Kidney tubule cell (primary cell): ENCODE measurements around the gene TCEAL5.
"Not testable (repeated sequence)": the region's sequence is repeated elsewhere in the genome, so short reads cannot be mapped to it uniquely, and the experiment has no call there.

ENCODE experiments used
- DNase-seq: peaks from one replicate; pipeline ENCODE4 v3.0.0-alpha.2; 2018; ENCODE audit warnings: low spot score

TCEAL5 gene, protein sequence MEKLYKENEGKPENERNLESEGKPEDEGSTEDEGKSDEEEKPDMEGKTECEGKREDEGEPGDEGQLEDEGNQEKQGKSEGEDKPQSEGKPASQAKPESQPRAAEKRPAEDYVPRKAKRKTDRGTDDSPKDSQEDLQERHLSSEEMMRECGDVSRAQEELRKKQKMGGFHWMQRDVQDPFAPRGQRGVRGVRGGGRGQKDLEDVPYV

DNA sequence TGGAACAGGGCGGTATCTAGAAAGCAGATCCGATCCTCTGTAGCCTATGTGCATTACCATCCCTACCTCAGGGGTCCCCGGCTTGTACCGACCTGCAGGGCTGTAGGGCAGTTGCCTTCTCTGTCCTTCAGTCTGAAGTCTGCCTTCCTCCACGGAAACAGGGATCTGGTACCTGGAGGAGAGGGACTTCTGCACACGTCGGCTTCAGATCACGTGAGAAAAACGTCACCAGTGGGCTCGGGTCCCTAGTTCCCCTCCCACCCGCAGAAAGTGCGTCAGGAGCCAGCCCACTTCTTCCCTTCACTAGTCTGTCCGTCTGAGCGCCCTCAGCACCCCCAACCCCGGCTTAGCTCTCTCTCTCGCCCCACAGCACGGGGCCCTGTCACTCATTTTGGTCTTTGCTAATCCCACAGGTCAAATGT, at the start of gene TCEAL5:
TCEAL5 (minus strand) TSS at position 170 of the 422 bp plus-strand sequence. CDS start 2,187 bp downstream, outside the sequence.
- DNase-seq = no peak

DNA sequence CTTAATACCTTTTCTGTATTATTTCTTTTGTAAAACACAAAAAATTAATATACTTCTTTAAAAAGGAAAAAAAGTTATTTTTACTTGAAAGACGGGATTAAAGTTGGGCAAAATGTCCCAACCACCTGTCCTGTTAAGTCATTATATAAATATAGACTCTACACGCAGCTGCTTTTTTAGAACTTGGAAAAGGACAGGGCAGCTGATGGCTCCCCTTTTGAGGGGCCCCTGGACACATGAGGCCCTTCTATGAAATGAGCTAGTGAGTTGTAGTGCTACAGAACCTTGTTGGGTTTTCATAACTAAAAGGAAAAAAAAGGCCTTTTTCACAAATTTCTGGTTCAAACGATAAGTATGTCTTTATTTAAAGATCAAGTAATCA, 34.8 kb upstream of the TCEAL5 start:
- no peak for DNase-seq

DNA sequence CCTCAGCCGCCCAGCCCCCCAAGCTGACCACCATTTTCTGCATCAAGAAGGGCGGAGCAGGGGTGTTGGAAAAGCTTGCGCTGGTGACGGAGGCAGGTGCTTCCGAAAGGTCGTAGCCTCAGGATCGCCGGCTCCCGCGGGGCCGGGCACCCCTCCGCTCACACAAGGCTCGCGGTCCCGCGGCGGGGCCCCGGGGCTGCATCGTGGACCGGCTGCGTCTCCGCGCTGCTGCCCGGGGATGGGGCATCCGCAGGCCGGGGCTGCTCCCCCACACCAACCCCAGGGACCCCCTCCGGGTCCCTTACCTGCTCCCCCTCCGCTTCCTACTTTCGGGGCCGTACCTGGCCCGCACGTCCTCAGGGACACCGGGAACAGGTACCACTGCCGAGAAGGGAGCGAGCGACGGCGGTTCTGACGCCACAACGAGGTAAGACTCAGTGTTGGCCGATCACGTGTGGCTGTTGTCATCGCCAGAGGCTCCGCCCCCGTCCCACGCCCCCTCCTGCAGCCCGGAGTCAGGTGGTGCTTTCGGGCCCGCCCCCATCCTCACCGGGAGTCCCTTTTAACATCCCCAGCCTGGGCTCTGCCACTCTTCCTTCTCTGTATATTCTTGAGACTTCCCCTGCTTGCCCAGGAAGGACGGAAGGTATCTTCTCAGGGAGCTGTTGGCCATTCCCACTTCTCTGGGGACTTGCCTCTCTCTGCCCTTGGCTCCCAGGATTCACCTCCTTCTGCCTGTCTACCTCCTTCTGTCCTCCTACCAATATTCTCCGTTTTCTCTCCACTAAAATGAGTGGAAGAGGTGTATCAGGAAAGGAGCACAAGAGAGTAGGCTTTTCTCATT, 34.2 kb upstream of the TCEAL5 start, which contains the start of gene BEX2:
BEX2 (minus strand) TSS at position 436 of the 844 bp plus-strand sequence. CDS start 1,014 bp downstream, outside the sequence.
- peak; percentile 72 for DNase-seq

DNA sequence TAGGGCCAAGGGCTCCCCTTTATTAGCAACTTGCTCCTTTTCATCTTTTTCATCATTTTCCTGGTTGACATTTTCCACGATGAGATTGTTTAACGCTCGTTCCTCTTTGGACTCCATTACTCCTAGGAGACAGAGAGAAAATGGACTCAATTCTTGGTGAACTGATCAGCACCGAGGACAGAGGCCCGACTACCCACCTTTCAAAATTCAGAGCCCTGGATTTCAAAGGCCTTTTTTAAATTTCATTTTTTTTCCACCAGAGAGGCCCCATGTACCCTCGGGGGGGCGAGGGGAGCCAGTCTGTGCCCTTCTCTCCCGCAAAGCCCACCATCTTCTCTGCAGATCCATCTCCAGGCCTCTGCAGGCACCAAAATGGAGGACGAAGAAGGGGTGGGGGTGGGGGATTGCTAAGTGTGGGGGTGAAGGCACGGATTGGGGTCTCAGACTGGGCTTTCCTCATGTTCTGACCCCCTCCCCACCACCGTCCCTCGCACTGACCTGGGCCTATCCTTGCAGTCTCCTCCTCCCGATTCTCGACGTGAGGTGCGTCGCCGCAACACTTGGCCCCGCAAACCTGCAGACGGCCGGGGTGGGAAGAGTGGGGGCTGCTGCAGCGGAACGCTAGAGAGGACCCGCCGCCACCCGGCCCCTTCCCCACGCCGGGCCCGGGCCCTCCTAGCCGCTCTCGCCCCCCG, 33.5 kb upstream of the TCEAL5 start:
- DNase-seq = no peak

DNA sequence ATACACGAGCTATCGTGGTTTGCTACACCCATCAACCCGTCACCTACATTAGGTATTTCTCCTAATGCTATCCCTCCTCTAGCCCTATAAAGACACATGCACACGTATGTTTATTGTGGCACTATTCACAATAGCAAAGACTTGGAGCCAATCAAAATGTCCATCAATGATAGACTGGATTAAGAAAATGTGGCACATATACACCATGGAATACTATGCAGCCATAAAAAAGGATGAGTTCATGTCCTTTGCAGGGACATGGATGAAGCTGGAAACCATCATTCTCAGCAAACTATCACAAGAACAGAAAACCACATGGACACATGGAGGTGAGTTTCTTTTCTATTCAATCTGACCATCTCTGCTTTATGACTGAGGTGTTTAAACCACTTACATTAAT, 29.1 kb upstream of the TCEAL5 start:
- DNase-seq = not testable (repeated sequence)

DNA sequence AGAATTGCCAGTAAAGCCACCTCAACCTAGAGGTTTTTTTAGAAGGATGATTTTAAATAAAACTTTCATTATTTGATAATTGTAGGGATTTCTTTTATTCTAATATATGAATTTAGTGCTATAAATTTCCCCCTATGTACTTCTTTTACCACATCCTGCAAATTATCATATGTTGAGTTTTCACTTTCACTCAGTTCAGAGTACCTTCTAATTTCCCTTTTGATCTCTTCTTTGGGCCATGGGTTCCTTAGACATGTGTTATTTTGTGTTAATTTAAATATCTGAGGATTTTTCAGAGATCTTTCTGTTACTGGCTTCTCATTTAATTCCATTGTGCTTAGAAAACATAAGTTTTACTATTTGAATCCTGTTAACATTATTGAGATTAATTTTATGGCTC, 28.2 kb upstream of the TCEAL5 start:
- DNase-seq = no peak

DNA sequence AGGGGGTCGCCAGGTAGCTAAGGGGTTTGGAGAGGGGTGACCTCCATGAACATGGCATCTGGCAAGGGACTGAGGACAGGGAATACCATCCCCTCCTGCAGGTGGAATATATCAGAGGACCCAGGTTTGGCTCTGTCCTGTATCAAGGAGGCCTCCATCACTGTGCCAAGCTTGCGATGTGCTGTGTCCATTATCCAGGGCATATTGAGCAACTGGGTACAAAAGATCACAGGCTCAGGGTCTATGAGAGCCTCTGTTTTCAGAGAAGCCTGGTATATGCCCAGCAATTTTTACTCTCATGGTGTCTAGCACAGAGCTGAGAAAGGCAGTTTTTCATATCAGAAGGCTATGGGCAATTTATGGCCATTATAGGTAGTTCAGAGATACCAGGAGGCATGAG, 16.6 kb upstream of the TCEAL5 start:
- no peak for DNase-seq

DNA sequence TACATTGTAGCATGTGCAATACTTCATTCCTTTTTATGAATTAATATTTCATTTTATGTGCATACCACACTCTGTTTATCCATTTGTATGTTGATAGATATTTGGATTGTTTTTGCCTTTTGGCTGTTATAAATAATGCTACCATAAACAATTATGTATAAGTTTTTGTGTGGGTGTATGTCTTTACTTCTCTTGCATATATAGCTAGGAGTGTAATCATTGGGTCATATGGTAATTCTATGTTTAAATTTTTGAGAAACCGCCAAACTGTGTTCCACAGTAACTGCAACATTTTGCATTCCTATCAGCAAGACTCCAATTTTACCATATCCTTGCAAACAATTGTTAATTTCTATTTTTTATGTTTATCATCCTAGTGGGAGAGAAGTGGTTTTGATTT, 3.1 kb upstream of the TCEAL5 start:
- DNase-seq = no peak

DNA sequence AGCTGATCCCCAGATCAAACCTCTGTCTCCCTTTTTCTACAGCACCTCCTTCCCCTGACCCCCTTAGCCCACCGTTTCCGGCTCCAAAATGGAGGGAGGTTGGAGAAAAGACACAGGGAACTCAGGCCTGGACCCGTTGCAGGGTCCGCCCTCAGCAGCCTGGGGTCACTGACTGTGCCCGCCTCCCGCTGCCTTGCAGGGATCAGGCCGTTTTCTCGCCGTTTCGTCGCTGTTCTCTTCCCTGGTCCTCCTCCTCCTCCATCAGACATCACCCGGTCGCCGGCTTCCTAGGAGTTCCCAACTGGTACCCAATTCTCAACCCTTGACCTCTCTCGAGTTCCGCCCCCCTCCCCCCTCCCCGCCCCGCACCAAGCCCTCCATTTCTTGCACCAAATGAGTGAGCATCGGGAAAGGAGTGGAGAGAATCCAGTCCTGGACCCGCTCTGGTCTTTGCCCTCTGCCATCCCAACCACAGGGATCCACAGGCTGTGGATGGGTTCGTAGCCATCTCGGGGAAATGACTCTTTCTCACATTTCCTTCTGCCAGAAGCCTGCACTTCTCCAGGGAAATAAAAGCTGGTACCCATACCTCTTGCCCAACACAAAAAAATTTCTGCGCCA, 493 bp downstream of the TCEAL5 start:
- DNase-seq = no peak

DNA sequence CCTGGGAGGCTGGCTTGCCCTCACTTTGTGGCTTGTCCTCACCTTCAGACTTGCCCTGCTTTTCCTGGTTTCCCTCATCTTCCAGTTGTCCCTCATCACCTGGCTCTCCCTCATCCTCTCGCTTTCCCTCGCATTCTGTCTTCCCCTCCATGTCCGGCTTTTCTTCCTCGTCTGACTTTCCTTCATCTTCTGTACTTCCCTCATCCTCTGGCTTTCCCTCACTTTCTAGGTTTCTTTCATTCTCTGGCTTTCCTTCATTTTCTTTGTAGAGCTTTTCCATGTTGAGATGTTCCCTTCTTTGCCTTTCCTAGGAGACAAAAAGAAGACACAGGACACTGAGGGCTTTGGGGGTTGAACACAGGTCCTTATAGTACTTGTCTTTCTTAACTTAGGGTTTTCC, 2.3 kb downstream of the TCEAL5 start:
- no peak for DNase-seq

DNA sequence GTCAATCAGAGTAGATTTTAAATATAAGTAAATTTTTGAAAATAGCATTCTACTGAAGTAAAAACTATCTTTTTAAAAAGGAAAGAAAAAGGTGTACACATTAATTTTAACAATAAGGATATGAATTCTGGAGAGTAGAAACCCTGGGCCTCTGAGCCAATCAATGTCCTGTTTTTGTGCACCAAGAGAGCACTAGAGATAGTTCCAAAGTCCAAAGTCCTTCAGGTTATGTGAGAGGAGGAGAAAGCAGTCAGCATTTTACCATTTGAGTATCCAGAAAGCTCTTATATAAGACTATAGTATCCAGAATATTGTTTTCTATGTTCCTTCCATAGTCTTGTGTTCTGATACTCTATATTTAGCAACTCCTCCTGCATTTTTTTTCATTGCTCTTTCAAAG, 18.3 kb downstream of the TCEAL5 start:
- DNase-seq = no peak

DNA sequence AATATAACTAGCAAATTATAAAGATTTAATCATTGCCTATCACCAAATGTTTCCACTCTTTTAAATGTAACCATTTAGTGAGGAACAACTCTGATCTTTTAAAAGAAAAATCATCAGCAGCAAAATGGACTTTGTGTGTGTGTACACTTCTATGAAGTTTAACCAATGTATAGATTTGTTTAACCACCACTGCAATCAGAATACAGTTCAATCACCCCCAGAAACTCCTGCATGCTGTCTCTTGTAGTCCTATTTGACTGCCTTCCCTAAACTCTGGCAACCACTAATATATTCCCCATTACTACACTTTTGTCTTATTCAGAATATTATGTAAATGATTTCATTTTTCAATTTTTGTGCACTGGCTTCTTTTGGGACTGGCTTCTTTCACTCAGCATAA, 19.9 kb downstream of the TCEAL5 start:
- no peak for DNase-seq

DNA sequence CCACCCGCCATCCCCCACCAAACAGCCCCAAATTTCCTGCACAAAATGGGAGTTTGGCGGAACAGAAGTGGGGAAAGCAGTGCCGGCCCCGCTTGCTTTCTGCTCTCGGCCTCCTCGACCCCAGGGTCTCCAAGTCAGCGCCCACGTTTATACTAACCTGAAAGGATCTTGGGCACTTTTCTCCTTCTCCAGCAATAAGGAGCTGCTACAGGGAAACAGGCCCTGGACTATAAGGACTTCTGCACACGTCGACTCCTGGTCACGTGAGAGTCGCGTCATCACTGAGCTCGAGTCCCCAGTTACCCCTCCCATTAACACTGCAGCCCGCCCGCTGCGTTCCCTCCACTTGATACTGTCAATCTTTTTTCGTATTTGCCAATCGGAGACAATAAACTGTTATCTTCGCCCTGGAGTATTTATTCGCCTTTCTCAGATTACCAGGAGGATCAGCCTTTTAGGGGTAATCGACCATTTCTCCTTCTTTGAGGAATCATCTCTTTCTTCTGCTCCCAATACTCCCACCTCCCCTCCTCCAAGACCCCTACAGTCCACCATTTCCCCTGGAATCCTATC, 21.5 kb downstream of the TCEAL5 start, which contains the start of gene TCEAL8:
TCEAL8 (minus strand) TSS at position 235 of the 573 bp plus-strand sequence. CDS start 1,176 bp downstream, outside the sequence.
- peak; percentile 67 for DNase-seq

DNA sequence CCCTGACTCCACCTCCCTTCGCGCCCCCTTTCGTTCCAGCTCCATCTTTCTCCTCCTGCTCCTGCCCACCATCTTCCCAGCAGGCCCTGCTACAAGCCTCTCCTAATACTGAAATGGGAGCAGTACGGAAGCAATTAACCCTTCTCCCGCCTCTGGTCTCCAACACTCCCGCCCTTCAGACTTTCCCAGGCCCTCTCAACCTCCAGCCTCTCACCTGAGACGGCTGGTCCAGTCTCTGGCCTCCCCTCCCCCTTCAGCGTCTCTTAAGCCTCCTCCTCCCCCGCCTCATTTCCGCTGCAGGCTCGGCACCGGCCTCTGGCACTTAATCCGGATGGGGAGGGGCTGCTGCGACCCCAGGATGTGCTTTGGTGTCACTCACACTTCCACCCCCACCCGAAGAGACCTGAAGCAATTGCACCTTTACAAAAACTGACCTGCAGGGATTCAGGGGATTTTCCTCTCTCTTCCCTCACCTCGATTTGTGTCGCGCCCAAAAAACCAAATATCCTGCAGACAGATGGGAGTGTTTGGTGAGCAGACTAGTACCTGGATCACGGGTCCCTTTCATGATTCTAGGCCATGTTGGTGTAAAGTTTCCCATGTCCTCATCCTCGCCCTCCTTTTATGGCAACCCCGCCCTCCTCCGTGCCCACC, 22.3 kb downstream of the TCEAL5 start:
- peak; percentile 63 for DNase-seq

DNA sequence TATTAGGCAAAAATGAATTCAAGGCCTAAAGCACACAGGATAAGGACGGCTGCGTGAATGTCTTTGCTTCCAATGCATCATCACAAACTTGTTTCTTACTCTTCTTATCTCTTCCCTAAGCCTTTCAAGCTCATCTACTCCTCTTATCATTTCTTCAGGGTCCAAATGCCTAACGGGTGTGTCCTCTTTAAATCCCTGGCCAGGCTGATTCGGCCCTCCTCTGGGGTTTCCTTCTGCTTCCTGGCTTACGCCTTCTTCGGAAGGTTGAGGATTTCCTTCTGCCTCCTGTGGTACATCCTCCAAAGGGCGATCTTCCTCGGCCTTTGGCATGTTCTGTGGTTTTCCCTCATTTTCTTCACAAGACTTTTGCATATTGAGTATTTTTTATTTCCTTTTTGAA, 22.9 kb downstream of the TCEAL5 start:
- DNase-seq = peak; percentile 21

DNA sequence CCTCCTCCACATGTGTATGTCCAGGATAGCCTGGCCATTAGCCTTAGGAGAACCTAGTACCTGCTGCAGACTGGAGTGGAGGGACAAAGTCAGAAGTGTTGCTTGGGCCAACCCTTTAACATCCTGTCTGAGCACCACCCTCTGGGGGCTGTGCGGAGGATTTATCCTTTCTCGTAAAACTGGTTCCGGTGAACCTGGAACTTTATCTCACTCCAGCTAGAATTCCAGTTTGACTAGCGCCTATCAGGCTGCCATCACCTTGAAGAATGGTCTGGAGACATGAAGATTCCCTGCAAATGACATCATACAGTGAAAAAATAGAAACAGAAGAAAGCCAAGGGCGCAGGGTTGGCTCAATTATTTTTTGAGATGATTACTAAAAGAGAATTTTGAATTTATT, 25.6 kb downstream of the TCEAL5 start:
- no peak for DNase-seq

DNA sequence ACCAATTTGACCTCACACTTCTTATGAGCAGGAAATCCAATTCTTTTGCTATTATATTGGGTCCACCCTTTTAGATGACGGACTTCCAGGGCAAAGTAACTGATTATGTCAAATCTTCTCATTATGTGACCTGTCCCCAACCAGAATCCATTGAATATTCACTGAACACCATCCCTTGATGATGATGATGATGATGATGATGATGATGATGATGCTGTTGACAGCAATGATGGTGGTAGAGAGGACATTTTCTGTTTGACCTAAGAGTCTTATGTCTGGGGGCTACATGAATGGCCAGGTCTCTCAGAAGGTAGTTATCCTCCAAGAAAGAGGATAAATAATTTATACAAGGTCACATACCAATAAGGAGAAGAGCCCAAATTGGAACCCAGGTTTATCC, 26.7 kb downstream of the TCEAL5 start:
- no peak for DNase-seq

DNA sequence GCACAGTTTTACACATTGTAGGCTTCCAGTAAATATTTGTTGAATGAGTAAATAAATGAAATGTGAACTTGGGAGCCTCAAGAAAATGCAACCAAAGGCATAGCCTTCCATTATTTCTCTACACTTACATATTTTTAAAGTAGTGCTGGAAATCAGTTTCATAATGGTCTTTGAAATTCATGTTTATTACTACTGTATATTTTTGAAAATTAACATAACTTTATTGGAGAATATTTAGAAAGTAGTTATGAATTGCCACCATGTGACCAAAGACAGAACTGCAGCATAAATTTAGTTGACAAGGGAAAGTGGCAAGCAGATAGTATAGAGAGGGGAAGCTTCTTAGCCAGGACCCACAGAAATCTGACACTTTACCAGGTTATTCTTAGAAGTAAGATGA, 28.0 kb downstream of the TCEAL5 start:
- peak; percentile 12 for DNase-seq

DNA sequence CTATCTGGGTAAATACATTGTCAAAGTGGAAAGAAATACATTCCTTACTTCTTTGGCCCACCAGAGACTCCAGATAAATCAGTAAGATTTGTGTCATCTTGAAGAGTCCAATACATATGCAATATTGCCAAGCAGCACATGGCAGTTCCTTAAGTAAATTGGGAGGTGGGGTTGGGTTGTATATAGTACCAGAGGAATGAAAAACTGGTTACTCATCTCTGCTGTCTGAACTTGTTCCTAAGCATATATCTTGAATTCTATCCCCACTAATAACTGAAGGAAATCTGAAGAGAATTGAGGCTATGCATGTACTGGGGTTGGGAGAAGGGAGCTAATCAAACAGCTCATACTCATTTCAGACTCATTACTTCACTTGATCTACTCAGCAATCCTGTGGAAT, 36.4 kb downstream of the TCEAL5 start:
- no peak for DNase-seq

DNA sequence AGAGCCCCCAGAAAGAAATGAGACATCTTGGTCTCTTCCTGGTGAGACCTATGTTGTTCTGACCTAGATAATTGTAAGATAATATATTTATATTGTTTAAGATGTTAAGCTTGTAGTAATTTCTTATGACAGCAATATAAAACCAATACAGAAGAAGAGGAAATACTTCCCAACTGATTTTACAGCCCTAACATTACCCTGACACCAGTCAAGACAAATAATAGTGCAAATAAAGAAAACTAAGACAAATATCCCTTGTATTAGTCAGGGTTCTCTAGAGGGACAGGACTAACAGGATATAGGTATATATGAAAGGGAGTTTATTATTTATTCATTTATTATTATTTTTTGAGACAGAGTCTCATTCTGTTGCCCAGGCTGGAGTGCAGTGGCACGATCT, 40.3 kb downstream of the TCEAL5 start:
- no peak for DNase-seq

DNA sequence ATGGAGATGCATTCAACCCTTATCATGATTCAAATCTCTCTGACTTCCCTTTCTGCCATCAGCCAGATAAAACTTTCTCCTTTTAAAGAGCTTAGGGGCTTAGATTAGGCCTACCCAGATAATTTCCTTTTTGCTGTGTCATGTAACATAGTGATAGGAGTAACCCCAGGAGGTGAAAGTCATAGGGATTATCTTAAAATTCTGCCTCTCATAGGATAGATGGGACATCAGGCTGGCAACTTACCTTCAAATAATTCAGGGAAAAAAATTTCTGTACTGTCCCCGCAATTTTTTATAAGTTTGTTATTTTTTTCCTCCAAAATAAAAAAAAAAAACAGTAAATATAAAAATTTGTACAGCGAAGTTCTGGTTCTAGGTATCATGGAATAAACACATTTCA, 40.9 kb downstream of the TCEAL5 start:
- not testable (repeated sequence) for DNase-seq
